MM.1S (cell line): ENCODE results near the gene NUBP2.

Source experiments
- DNase-seq: peaks from one replicate; pipeline ENCODE4 v3.0.0-alpha.2; 2015
- H2AFZ ChIP-seq: fragments of 300-600 bp; sonication (generic); 2 replicates; pipeline ENCODE4 v1.6.0; 2016; ENCODE audit warnings: antibody characterized with exemption, low read length
- H3F3A ChIP-seq: fragments of 300-600 bp; sonication (generic); 2 replicates; pipeline ENCODE4 v1.6.1; 2016; ENCODE audit warnings: mild to moderate bottlenecking, antibody characterized with exemption, low read length, moderate library complexity, mixed read lengths; ENCODE audit not compliant: insufficient read depth
- H3K27ac ChIP-seq: fragments of 300-600 bp; sonication (generic); 2 replicates; pipeline ENCODE4 v1.5.1; 2016; ENCODE audit warnings: mild to moderate bottlenecking, low read length
- H3K27me3 ChIP-seq: fragments of 300-600 bp; sonication (generic); replicated peaks from 2 replicates; pipeline ENCODE4 v1.6.0; 2016; ENCODE audit warnings: low read length; ENCODE audit not compliant: insufficient read depth
- H3K36me3 ChIP-seq: fragments of 300-600 bp; sonication (generic); replicated peaks from 2 replicates; pipeline ENCODE4 v1.6.1; 2016; ENCODE audit warnings: mild to moderate bottlenecking, low read length, mixed read lengths; ENCODE audit not compliant: insufficient read depth
- H3K4me1 ChIP-seq: fragments of 300-600 bp; sonication (generic); 2 replicates; pipeline ENCODE4 v1.6.1; 2016; ENCODE audit warnings: low read length, mixed read lengths
- H3K4me2 ChIP-seq: fragments of 300-600 bp; sonication (generic); 2 replicates; pipeline ENCODE4 v1.6.0; 2016; ENCODE audit warnings: low read depth, low read length
- H3K4me3 ChIP-seq: fragments of 300-600 bp; sonication (generic); 2 replicates; pipeline ENCODE4 v1.5.1; 2016; ENCODE audit warnings: low read length, mixed read lengths
- H3K79me2 ChIP-seq: fragments of 300-600 bp; sonication (generic); 2 replicates; pipeline ENCODE4 v1.6.1; 2016; ENCODE audit warnings: mixed run types, low read length, mixed read lengths
- H3K9ac ChIP-seq: fragments of 300-600 bp; sonication (generic); 2 replicates; pipeline ENCODE4 v1.6.1; 2016; ENCODE audit warnings: low read length, mixed read lengths
- H3K9me2 ChIP-seq: fragments of 300-600 bp; sonication (generic); replicated peaks from 2 replicates; pipeline ENCODE4 v1.6.1; 2016; ENCODE audit warnings: mild to moderate bottlenecking, low read length, mixed read lengths; ENCODE audit not compliant: insufficient read depth
- H3K9me3 ChIP-seq: fragments of 300-600 bp; sonication (generic); replicated peaks from 2 replicates; pipeline ENCODE4 v1.6.1; 2016; ENCODE audit warnings: mild to moderate bottlenecking, low read length, mixed read lengths; ENCODE audit not compliant: insufficient read depth
- H4K20me1 ChIP-seq: fragments of 300-600 bp; sonication (generic); 2 replicates; pipeline ENCODE4 v1.6.1; 2016; ENCODE audit warnings: mild to moderate bottlenecking, low read length, moderate library complexity, mixed read lengths; ENCODE audit not compliant: insufficient read depth
- EZH2 ChIP-seq: fragments of 300-600 bp; sonication (generic); optimal IDR thresholded peaks from 2 replicates; pipeline ENCODE3; 2017; ENCODE audit warnings: low read depth, mild to moderate bottlenecking, antibody characterized with exemption, low read length, mixed read lengths
- EZH2phosphoT487 ChIP-seq: fragments of 300-600 bp; sonication (generic); IDR thresholded peaks from 2 replicates; pipeline ENCODE4 v1.6.1; 2018; ENCODE audit warnings: antibody characterized with exemption, low read length
- TF ChIP-seq, protein P1 (sequence below): fragments of 300-600 bp; sonication (generic); IDR thresholded peaks from 2 replicates; pipeline ENCODE4 v1.5.1; 2016; ENCODE audit warnings: antibody characterized with exemption, low read length, mixed read lengths

The NUBP2 gene

DNA sequence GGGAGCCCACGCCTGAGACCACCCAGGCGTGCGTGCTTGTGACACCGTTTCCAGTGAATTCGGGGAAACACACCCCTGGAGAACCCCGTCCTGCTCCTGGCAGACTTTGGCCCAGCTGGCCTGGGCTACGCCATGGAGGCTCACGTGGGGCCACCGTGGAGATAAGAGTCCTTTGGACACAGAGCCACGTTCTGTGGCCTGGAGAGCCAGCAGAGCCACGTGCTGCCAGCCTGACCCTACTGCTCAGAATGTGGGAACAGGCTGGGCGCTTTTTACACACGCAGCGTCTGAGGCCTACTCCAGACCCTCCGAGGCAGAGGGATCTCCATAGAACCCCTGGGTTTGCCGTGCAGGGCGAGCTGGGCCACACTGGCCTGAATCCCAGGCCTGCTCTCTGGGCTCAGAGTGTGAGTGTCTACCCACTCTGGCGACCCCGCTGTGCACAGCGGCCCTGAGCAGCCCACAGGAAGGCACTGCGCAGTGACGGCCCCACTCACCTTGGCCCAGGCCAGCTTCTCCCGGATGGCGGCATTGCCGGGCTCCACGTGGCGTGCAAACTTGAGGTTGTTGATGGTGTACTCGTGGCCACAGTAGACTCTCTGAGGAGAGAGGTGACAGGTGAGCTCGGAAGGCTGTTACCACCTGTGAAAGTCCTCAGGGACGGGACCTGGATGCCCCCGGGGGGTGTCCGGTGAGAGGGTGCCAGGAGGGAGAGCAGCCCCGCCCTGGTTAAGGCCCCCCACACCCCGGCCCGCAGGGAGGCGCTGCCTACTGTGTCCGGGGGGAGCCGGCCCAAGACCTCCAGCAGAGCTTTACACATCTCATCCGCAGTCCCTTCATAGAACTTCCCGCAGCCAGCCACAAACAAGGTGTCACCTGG, 33.9 kb downstream of the NUBP2 start:
- Histone ChIP-seq H3K27ac (no peak overlapping the region), H3K27me3 (no peaks in the 10 kb centered on the region), H3K4me3 (no peak overlapping the region), H3K9me2 (no peaks in the 10 kb centered on the region), H3K9me3 (no peaks in the 10 kb centered on the region), H3K9ac (no peak overlapping the region), H3K36me3 (no peaks in the 10 kb centered on the region), H3F3A (no peaks in the 10 kb centered on the region), H3K79me2 (peaks cover 6% of the 10 kb centered on the region; the same call in 1 of the 2 replicates), H3K4me2 (no peak overlapping the region), H3K4me1 (no peaks in the 10 kb centered on the region), H2AFZ (no peak overlapping the region), H4K20me1 (no peaks in the 10 kb centered on the region)
- TF ChIP-seq EZH2 (no peak), EZH2phosphoT487 (no peak)
- TF ChIP-seq, protein P1, sequence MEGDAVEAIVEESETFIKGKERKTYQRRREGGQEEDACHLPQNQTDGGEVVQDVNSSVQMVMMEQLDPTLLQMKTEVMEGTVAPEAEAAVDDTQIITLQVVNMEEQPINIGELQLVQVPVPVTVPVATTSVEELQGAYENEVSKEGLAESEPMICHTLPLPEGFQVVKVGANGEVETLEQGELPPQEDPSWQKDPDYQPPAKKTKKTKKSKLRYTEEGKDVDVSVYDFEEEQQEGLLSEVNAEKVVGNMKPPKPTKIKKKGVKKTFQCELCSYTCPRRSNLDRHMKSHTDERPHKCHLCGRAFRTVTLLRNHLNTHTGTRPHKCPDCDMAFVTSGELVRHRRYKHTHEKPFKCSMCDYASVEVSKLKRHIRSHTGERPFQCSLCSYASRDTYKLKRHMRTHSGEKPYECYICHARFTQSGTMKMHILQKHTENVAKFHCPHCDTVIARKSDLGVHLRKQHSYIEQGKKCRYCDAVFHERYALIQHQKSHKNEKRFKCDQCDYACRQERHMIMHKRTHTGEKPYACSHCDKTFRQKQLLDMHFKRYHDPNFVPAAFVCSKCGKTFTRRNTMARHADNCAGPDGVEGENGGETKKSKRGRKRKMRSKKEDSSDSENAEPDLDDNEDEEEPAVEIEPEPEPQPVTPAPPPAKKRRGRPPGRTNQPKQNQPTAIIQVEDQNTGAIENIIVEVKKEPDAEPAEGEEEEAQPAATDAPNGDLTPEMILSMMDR: no peak
- DNase-seq: no peak

DNA sequence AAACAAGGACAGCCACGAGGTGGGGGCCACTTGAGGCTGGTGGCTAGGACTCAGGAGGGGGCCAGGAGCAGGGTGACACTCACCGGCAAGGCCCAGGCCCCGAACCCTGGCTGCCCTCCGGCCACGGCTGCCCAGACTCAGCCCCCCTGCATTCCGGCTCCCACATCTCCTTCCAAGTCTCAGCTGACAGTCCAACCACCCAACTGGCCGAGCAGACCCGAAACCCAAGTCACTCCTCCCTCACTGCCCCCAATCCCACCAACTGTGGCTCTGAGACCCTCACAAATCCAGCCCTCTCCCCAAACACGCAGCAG, 34.5 kb downstream of the NUBP2 start:
- Histone ChIP-seq H4K20me1 (no peaks in the 10 kb centered on the region), H3F3A (no peaks in the 10 kb centered on the region), H3K79me2 (peaks cover 7% of the 10 kb centered on the region), H3K27me3 (no peaks in the 10 kb centered on the region), H3K9me2 (no peaks in the 10 kb centered on the region), H3K9ac (no peak overlapping the region), H3K4me3 (no peak overlapping the region), H3K36me3 (no peaks in the 10 kb centered on the region), H2AFZ (no peak overlapping the region), H3K27ac (no peak overlapping the region), H3K4me2 (no peak overlapping the region), H3K9me3 (no peaks in the 10 kb centered on the region), H3K4me1 (no peaks in the 10 kb centered on the region)
- DNase-seq: no peak
- TF ChIP-seq EZH2phosphoT487: no peak
- TF ChIP-seq, protein P1: no peak
- TF ChIP-seq EZH2: no peak

DNA sequence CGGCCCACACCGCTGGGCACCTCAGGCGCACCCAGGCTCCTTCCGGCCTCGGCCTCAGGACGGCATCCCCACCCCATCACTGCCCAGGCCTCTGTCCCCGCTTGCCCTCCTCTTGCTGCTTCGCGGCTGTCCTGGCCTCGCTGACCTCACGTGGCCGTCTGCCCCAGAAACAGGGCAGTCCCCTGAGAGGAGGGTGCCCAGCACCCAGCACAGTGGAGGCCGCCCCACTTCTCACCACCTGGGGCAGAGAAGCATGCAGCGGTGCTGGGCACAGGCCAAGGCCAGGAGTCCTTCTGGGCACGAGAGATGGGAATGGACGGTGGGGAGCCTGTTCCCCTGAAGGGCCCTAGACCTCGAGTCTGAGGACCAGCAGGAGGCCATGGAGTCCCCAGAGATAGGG, 35.0 kb downstream of the NUBP2 start:
- Histone ChIP-seq H3K4me3 (no peak overlapping the region), H2AFZ (no peak overlapping the region), H3K27ac (no peak overlapping the region), H3K27me3 (no peaks in the 10 kb centered on the region), H3K9ac (no peak overlapping the region), H3K4me1 (no peaks in the 10 kb centered on the region), H3K79me2 (peaks cover 12% of the 10 kb centered on the region), H3K4me2 (no peak overlapping the region), H3F3A (no peaks in the 10 kb centered on the region), H3K9me2 (no peaks in the 10 kb centered on the region), H4K20me1 (no peaks in the 10 kb centered on the region), H3K36me3 (no peaks in the 10 kb centered on the region), H3K9me3 (no peaks in the 10 kb centered on the region)
- TF ChIP-seq EZH2phosphoT487: no peak
- TF ChIP-seq EZH2: no peak
- DNase-seq: no peak
